Activated T-cell treated with anti-CD3 and anti-CD28 coated beads, Interleukin-2, amount 50 U/mL, for 4 hours (primary cell): ENCODE results near the gene NAV2. TPM values are rescaled to one million over a fixed set of nuclear protein-coding genes. Genes with fewer than 3 reads are reported as not detected.
A peak's percentile ranks its signal among the peaks of the same experiment; 100 is the strongest.

Experiments used
- ATAC-seq, 2 donors: fragments of 200-7000 bp; cut with Tn5 transposase; one replicate each; pipeline ENCODE4 v1.10.0; 2021
- DNase-seq: peaks from one replicate; pipeline ENCODE4 v3.0.0-alpha.2; 2020
- H3K27me3 Mint-ChIP-seq: one replicate; pipeline ENCODE4 v1.8.0; 2021; ENCODE audit warnings: low read depth, mixed read lengths
- H3K36me3 Mint-ChIP-seq: one replicate; pipeline ENCODE4 v1.8.0; 2022; ENCODE audit warnings: mixed read lengths; ENCODE audit not compliant: insufficient read depth
- H3K4me1 Mint-ChIP-seq: one replicate; pipeline ENCODE4 v1.8.0; 2021; ENCODE audit warnings: low read depth, mixed read lengths
- H3K4me3 Mint-ChIP-seq: one replicate; pipeline ENCODE4 v1.8.0; 2021; ENCODE audit warnings: mild to moderate bottlenecking, moderate library complexity, mixed read lengths
- H3K9me3 Mint-ChIP-seq: one replicate; pipeline ENCODE4 v1.8.0; 2021; ENCODE audit warnings: mixed read lengths
- total RNA-seq, 3 donors: library from RNA; stranded (reverse); gene quantifications; one replicate each; pipeline ENCODE4 v1.2.1, GENCODE V29; 2021

NAV2 gene
- total RNA-seq, 3 donors from 2014 or later: 0.08 to 0.60 (median 0.35) TPM

DNA sequence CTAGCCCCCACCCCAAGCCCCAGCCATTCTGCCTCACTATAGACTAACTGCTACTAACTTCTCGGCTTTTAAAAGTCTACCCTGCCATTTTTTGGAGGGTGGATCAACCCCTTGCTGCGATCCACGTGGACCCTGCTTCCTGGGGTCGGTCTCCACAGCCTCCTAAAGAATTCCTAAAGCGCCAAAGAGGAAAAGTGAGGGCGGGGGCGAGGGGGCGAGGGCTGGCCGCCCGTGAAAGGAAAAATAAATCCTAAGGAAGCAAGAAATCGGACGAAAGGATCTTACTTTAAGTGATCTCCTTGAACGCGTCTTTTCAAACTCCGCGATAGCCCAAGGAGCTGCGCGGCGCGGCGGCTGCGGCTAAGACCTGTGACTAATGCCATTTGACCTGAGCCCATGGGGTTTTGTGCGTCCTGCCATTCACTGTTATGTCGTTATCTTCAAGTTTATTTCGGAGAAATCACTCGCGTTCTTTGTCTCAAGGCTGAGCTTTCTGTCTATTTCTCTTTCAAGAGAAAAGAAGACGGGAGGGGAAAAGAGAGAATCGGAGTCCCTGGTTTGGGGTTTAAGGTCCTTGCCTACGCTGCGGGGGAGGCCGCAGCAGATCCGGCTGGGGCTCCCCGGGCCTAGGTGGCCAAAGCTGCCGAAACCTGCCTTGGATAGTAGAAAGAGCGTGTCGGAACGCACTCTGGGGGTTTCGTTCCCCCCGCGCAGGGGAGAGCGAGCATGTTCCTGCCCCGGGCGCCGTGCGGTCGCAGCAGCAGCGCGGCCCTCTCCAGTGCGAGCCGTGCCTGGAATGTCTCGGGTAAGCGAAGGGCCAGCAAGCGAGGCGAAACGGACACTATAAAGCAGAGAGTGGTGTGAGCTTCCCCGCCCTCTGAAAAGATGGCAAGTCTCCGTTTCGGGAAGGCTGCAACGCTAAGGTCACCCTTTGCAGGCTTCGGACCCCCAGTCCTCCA lies 450.5 kb downstream of the NAV2 start:
- H3K27me3 Mint-ChIP-seq: peaks cover 89% of the 10 kb centered on the region
- H3K4me3 Mint-ChIP-seq: peak overlapping the region; percentile 70
- DNase-seq: no peak
- H3K9me3 Mint-ChIP-seq: peaks cover 15% of the 10 kb centered on the region
- ATAC-seq: peak in 1 of 2 donors; percentile 46
- peaks cover 17% of the 10 kb centered on the region for H3K4me1 Mint-ChIP-seq
- peaks cover 2% of the 10 kb centered on the region for H3K36me3 Mint-ChIP-seq

GRCh38 chr11:20163783-20164481 lies 451.3 kb downstream of the NAV2 start:
- Mint-ChIP-seq H3K4me1 (peaks cover 13% of the 10 kb centered on the region), H3K36me3 (no peaks in the 10 kb centered on the region), H3K27me3 (peaks cover 82% of the 10 kb centered on the region), H3K4me3 (peak overlapping the region; percentile 70), H3K9me3 (peaks cover 11% of the 10 kb centered on the region)
- ATAC-seq: no peak
- no peak for DNase-seq
